Activated CD8-positive, alpha-beta T cell treated with anti-CD3 and anti-CD28 coated beads for 36 hours (primary cell): ENCODE data around the gene NXN. TPM values are rescaled to one million over a fixed set of nuclear protein-coding genes. Genes with fewer than 3 reads are reported as not detected.

ENCODE experiments used
- ATAC-seq: fragments of 200-7000 bp; cut with Tn5 transposase; one replicate; pipeline ENCODE4 v1.10.0; 2021; ENCODE audit warnings: mild to moderate bottlenecking, moderate library complexity
- CTCF ChIA-PET: fragments of 350-600 bp; sonication (Branson Sonifier 250); formaldehyde crosslinking; loops from one replicate; lab custom pipeline; 2021; ENCODE audit warnings: antibody characterized with exemption; lab: Charles Lee
- POLR2A ChIA-PET: fragments of 350-600 bp; sonication (Branson Sonifier 250); formaldehyde crosslinking; loops from one replicate; lab custom pipeline; 2021; ENCODE audit warnings: antibody characterized with exemption; lab: Charles Lee
- DNase-seq: peaks from one replicate; pipeline ENCODE4 v3.0.0-alpha.2; 2020
- H3K27ac Mint-ChIP-seq: one replicate; pipeline ENCODE4 v1.8.0; 2021; ENCODE audit warnings: mild to moderate bottlenecking, mixed read lengths
- H3K27me3 Mint-ChIP-seq: one replicate; pipeline ENCODE4 v1.8.0; 2021; ENCODE audit warnings: mixed read lengths
- H3K36me3 Mint-ChIP-seq: one replicate; pipeline ENCODE4 v1.8.0; 2021; ENCODE audit warnings: low read depth, mixed read lengths
- H3K4me1 Mint-ChIP-seq: one replicate; pipeline ENCODE4 v1.8.0; 2021; ENCODE audit warnings: low read depth, mixed read lengths
- H3K4me3 Mint-ChIP-seq: one replicate; pipeline ENCODE4 v1.8.0; 2021; ENCODE audit warnings: mild to moderate bottlenecking, moderate library complexity, mixed read lengths
- H3K9me3 Mint-ChIP-seq: one replicate; pipeline ENCODE4 v1.8.0; 2021; ENCODE audit warnings: mixed read lengths
- intact Hi-C: fragments of 100-400 bp; cut with micrococcal nuclease; formaldehyde crosslinking; loops from one replicate; pipeline ENCODE4 v1.10.0; 2022
- total RNA-seq, 2 experiments: library from RNA; stranded (reverse); gene quantifications; one replicate each; pipeline ENCODE4 v1.2.3, GENCODE V29; 2021
- TF ChIP-seq, protein P1 (sequence below): fragments of 200-600 bp; IDR thresholded peaks from one replicate; pipeline ENCODE4 v1.8.0; 2022; ENCODE audit warnings: antibody characterized with exemption, mild to moderate bottlenecking

Gene NXN
- total RNA-seq, 2 experiments from 2014 or later = 1.2 to 1.4 TPM

DNA sequence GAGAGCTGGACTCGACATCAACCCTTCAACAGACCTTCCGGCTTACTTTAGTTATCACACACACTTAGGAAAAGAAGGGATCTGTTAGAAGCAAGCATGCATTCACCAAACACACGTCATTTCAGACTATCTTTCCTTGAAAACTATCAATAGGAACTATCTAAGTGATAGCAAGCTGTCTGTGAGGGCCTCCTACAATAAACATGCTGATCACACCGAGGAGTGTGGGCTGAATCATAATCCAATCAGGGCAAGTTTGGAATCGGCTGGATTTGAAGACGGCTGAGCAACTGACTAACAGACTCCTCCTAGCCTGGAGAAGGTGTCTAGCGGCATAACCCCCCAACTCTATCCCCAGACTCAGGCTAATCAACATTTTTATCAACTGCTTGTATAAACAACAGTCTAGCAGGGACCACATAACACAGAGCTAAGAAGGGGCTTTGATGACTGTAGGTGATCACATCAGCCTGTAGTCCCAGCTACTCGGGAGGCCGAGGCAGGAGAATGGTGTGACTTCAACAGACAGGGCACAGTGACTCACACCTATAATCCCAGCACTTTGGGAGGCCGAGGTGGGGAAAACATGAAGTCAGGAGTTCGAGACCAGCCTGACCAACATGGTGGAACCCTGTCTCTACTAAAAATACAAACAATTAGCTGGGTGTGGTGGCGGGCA lies 14.1 kb downstream of the NXN start:
- no peak overlapping the region for H3K4me3 Mint-ChIP-seq
- ChIA-PET CTCF (interaction anchor here (0.9 to 2.7 kb wide), 2 partner anchors 15 to 86 kb away, joined by 3 to 9 read pairs; partner anchors contain the start of gene NXN), POLR2A (no interaction called here)
- H3K27me3 Mint-ChIP-seq = peaks cover 37% of the 10 kb centered on the region
- intact Hi-C loops = no loop called here
- H3K36me3 Mint-ChIP-seq = no peaks in the 10 kb centered on the region
- peaks cover 2% of the 10 kb centered on the region for H3K4me1 Mint-ChIP-seq
- H3K9me3 Mint-ChIP-seq = no peaks in the 10 kb centered on the region
- ATAC-seq (no peak), DNase-seq (no peak)
- no peak overlapping the region for H3K27ac Mint-ChIP-seq
- TF ChIP-seq, protein P1, sequence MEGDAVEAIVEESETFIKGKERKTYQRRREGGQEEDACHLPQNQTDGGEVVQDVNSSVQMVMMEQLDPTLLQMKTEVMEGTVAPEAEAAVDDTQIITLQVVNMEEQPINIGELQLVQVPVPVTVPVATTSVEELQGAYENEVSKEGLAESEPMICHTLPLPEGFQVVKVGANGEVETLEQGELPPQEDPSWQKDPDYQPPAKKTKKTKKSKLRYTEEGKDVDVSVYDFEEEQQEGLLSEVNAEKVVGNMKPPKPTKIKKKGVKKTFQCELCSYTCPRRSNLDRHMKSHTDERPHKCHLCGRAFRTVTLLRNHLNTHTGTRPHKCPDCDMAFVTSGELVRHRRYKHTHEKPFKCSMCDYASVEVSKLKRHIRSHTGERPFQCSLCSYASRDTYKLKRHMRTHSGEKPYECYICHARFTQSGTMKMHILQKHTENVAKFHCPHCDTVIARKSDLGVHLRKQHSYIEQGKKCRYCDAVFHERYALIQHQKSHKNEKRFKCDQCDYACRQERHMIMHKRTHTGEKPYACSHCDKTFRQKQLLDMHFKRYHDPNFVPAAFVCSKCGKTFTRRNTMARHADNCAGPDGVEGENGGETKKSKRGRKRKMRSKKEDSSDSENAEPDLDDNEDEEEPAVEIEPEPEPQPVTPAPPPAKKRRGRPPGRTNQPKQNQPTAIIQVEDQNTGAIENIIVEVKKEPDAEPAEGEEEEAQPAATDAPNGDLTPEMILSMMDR = no peak

DNA sequence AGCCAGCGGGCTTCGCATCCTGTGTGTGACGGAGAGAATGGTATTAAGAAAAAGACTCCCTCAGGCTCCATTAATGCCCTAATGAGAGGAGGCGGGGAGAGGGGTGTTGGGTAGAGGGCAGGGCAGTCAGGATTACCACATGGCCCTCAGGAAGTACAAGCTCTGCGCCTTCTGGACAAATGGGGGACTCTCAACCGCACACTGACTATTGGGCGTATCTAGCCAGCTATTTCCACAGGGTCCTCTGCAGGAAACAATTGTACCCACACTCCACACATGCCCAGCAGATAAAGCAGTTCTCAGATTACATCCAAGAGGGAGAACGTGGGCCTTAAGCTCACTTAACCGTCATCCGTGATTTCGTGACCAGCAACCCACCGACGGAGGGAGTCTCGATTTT lies 14.7 kb downstream of the NXN start:
- ATAC-seq = no peak
- TF ChIP-seq, protein P1 = no peak
- H3K4me3 Mint-ChIP-seq = no peak overlapping the region
- ChIA-PET POLR2A (interaction anchor here (0.6 kb wide), 1 partner anchor 121 kb away, joined by 3 read pairs; no protein-coding TSS in a partner anchor), CTCF (interaction anchor here (2.7 kb wide), 1 partner anchor 15 kb away, joined by 9 read pairs; the partner anchor contains the start of gene NXN)
- peaks cover 2% of the 10 kb centered on the region for H3K4me1 Mint-ChIP-seq
- H3K27me3 Mint-ChIP-seq = peaks cover 35% of the 10 kb centered on the region
- no peaks in the 10 kb centered on the region for H3K36me3 Mint-ChIP-seq
- intact Hi-C loops = no loop called here
- no peaks in the 10 kb centered on the region for H3K9me3 Mint-ChIP-seq
- no peak for DNase-seq
- no peak overlapping the region for H3K27ac Mint-ChIP-seq

DNA sequence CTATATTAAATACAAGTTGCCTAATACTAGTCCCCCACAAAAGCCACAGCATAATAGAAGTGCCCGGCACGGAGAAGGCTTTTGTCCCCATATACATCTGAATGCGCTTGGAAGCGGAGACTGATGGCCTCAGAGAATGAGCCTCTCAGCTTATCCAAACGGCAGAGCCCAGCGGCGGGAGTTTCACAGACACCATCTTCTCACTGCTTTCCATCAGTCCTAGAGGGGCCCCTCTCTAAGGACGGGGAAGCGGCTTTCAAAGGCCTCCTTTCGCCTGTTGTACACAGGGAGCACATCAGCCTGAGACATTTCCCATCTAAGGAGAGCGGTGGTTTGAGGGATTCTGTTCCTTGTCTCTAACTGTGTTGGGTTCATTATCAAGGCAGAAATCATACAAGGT lies 16.9 kb downstream of the NXN start:
- CTCF ChIA-PET = no interaction called here
- POLR2A ChIA-PET = no interaction called here
- no peaks in the 10 kb centered on the region for H3K36me3 Mint-ChIP-seq
- no peak for ATAC-seq
- no peak overlapping the region for H3K4me3 Mint-ChIP-seq
- no peak for DNase-seq
- TF ChIP-seq, protein P1 = no peak
- no peaks in the 10 kb centered on the region for H3K9me3 Mint-ChIP-seq
- intact Hi-C loops = no loop called here
- H3K4me1 Mint-ChIP-seq = no peaks in the 10 kb centered on the region
- no peak overlapping the region for H3K27ac Mint-ChIP-seq
- peaks cover 19% of the 10 kb centered on the region for H3K27me3 Mint-ChIP-seq

DNA sequence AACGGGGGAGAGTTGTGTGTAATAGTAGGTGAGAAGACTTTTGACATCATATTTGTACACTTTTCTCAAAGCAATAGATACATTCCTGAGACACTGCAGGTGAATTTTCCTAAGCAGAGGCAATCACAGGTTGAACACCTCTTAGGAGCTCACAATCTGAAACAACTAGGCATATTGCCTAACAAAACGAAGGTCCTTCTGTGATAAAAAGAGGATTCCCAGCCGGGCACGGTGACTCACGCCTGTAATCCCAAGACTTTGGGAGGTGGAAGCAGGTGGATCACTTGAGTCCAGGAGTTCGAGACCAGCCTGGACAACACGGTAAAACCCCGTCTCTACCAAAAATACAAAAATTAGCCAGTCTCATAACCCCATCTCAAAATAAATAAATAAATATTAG lies 17.4 kb downstream of the NXN start:
- Mint-ChIP-seq H3K4me1 (no peaks in the 10 kb centered on the region), H3K36me3 (no peaks in the 10 kb centered on the region), H3K27ac (no peak overlapping the region), H3K27me3 (peaks cover 16% of the 10 kb centered on the region), H3K9me3 (no peaks in the 10 kb centered on the region), H3K4me3 (no peak overlapping the region)
- no peak for DNase-seq
- POLR2A ChIA-PET = no interaction called here
- CTCF ChIA-PET = no interaction called here
- intact Hi-C loops = no loop called here
- no peak for ATAC-seq
- TF ChIP-seq, protein P1 = no peak

DNA sequence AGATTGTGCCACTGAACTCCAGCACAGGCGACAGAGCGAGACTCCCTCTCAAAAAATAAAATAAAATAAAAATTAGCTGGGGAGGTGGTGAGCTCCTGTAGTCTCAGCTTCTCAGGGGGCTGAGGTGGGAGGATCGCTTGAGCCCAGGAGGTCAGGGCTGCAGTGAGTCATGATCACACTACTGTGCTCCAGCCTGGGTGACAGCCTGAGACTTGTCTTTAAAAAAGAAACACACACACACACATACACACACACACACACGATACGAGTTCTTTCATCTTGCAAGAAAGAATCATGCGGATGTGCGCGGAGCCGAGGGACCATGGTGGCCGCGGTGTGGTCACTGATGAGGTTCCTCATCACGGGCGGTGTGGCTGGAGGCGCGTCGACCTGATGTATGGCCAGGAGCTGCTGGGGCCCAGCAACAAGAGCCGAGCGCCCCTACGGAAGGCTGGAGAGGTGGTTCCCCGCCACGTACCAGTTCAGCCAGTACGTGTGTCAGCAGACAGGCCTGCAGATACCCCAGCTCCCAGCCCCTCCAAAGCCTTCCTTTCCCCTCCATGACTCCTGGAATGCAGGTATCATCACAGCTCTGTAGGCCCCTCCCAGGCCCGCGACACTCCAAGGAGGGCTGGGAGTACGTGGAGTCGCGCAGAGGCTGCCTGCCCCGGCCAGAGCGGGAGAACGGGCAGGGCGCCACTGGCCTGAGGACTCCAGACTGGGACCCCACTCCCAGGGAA lies 20.7 kb downstream of the NXN start:
- Mint-ChIP-seq H3K4me3 (no peak overlapping the region), H3K27me3 (peaks cover 8% of the 10 kb centered on the region), H3K27ac (no peak overlapping the region), H3K4me1 (no peaks in the 10 kb centered on the region), H3K36me3 (no peaks in the 10 kb centered on the region), H3K9me3 (no peaks in the 10 kb centered on the region)
- ChIA-PET POLR2A (no interaction called here), CTCF (no interaction called here)
- intact Hi-C loops = no loop called here
- no peak for DNase-seq
- no peak for ATAC-seq
- TF ChIP-seq, protein P1 = no peak
